Measurements from ENCODE around the gene NUP93.

- TF ChIP-seq HDGF (IDR thresholded peaks at IDR 0.05; ENCODE audit: borderline replicate concordance) (no peak), ZNF384 (IDR thresholded peaks at IDR 0.05) (no peak), ARNT (IDR thresholded peaks at IDR 0.05) (no peak), BHLHE40 (IDR thresholded peaks at IDR 0.05; ENCODE audit: borderline replicate concordance) (no peak), SP1 (IDR thresholded peaks at IDR 0.05) (no peak), SUZ12 (IDR thresholded peaks at IDR 0.05) (no peak), FOXM1 (IDR thresholded peaks at IDR 0.05; ENCODE audit: borderline replicate concordance) (no peak), ELF4 (IDR thresholded peaks at IDR 0.05) (no peak), FOXA1 (IDR thresholded peaks at IDR 0.05) (no peak), TARDBP (IDR thresholded peaks at IDR 0.05) (no peak), NFRKB (IDR thresholded peaks at IDR 0.05) (no peak), FOXK2 (IDR thresholded peaks at IDR 0.05) (no peak), L3MBTL2 (conservative IDR thresholded peaks at IDR 0.05) (no peak)
- TF ChIP-seq, protein P1, sequence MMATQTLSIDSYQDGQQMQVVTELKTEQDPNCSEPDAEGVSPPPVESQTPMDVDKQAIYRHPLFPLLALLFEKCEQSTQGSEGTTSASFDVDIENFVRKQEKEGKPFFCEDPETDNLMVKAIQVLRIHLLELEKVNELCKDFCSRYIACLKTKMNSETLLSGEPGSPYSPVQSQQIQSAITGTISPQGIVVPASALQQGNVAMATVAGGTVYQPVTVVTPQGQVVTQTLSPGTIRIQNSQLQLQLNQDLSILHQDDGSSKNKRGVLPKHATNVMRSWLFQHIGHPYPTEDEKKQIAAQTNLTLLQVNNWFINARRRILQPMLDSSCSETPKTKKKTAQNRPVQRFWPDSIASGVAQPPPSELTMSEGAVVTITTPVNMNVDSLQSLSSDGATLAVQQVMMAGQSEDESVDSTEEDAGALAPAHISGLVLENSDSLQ (IDR thresholded peaks at IDR 0.05) = no peak
These were observed 131.8 kb downstream of the NUP93 start for GRCh38 chr16:56861756-56862155.

Measured in HEK293T (cell line).